GM19238 (cell line): Measurements from ENCODE around the gene HERPUD1.
"Not testable (repeated sequence)": the region's sequence is repeated elsewhere in the genome, so short reads cannot be mapped to it uniquely, and the experiment has no call there.

ENCODE experiments used
- DNase-seq: peaks from one replicate; pipeline ENCODE4 v3.0.0; 2011; ENCODE audit warnings: low spot score; ENCODE audit not compliant: insufficient read length

HERPUD1 gene

DNA sequence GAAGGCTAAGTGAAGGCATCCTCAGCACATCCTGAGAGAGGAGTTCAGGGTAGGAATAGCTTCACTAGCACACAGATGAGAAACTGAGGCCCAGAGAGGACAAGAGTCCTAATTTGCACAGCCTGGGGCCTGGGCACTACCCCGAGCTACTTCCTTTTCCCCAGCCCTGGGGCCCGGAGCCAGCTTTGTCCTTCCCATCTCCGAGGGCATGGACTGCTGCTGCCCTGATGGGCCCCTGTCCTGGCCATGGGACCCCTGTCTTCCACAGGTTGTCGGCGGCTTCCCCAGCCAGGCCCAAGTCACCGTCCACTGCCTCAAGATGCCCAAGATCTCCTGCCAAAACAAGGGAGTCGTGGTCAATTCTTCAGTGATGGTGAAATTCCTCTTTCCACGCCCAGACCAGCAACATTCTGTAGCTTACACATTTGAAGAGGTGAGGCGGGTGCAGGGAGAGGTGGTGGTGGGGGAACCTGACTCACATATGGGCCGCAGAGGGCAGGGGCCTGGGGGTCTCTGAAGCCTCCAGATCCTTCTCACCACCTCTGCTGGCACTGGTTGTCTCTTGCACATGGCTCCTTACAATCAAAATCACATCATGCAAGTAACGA, 46.0 kb downstream of the HERPUD1 start:
- DNase-seq: no peak

DNA sequence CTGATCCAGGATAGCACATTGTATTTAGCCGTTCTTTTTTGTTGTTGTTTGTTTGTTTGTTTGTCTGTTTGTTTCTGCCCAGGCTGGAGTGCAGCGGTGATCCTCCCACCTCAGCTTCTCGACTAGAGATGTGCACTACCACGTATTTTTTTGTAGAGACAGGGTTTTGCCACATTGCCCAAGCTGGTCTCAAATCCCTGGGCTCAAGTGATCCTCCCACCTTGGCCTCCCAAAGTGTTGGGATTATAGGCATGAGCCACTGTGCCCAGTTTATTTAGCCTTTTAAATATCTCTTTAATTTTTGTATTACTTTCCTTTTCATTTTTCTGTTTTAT, 48.2 kb downstream of the HERPUD1 start:
- DNase-seq: no peak

DNA sequence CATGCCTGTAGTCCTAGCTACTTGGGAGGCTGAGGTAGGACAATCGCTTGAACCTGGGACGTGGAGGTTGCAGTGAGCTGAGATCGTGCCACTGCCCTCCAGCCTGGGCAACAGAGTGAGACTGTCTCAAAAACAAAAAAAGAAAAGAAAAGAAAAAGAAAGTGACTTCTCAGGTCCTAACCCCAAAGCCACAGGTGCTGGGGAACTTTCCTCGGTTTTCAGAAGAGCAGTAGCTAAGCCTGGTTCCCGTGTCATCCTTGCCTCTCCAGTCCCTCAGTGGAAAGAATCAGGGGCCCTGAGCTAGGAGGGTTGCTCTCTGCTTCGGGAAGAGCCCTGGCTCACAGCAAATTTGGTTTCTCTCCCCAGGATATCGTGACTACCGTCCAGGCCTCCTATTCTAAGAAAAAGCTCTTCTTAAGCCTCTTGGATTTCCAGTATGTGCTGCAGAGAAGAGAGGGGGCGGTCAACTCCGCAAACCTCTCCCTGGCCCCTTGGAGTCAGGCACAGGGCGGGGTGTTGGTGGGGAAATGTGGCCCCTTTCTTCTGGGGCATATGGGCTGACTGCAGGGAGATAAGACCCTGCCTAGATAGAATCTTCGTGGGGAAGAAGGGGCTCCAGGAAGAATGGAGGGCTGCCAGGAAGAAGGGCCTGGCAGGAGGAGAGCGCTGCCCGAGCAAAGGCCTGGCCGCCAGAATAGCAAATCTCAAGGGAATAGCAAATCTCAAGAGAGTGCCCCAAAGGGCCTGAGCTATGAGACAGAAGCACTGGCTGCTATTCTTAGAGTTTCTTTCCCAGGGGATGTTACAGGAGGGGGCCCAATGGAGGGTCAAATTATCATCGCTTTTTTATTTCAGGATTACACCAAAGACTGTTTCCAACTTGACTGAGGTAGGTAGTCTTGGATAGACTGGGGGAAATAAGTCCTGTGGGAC, 49.1 kb downstream of the HERPUD1 start:
- no peak for DNase-seq

- DNase-seq: no peak
These were observed 49.9 kb downstream of the HERPUD1 start for GRCh38 chr16:56981729-56982271.

DNA sequence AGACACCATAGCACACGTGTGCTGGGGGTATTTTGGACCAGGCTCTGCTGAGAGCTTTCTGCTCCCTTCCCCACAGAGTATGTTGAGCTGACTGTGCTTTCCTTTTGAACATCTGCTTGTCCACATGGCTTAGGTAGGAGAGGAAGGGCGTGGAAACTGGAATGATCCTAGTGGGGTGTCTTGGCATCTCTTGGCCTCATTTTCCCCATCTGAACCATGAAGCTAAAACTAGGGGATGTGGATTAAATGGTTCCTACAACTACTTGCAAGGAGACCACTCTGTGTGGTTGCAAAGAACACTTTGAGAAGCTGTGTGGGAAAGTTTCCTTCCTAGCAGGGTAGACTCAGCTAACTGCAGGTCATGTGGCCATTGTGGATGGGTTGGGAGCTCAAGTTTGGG, 50.8 kb downstream of the HERPUD1 start:
- no peak for DNase-seq

DNA sequence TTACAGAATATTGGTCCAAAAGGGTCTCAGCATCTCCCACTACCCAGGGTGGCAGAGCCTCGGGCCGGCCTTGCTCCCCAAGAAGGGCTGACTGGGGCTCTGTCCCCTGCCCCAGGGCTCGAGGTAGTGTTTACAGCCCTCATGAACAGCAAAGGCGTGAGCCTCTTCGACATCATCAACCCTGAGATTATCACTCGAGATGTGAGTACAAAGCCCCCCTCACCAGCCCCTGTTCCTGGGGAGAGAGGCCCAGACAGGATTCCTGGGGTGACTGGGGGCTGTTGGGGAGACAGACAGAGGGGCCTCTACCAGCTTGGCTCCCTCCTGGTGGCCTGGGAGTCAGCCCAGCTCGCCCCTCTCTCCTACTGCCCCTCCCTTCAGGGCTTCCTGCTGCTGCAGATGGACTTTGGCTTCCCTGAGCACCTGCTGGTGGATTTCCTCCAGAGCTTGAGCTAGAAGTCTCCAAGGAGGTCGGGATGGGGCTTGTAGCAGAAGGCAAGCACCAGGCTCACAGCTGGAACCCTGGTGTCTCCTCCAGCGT, 51.3 kb downstream of the HERPUD1 start:
- DNase-seq: no peak

GRCh38 chr16:56984639-56985038, 52.7 kb downstream of the HERPUD1 start:
- DNase-seq: no peak

DNA sequence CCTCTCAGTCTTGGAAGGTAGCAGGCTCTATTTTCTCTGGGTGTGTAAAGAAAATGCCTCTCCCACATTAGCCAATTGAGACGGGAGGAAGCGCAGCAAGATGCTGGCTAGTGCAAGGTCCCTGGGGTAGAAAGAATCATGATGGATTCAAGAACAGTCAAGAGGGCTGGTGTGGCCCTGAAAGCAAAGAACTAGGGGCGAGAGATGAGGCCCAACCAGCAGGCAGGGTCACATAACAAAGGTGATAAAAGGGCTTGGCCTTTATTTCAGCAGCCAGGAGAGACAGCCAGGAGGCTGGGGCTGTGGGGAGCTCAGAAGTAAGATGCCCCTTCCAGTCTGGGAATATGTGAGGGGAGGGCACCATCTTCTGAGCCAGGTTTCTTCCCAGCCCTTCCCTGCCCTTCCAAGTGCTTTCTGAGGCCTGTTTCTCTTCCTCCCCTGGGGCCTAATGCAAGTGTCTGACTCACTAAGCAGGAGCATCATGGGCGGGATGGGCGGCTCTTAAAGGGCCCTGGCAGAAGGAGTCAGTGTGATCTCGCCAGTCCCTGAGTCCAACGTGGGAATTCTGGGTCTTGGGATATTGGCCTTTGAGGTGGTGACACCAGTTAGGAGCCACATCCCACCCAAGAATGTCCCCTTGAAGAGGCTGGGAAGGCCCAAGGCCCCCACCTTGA, 53.5 kb downstream of the HERPUD1 start:
- DNase-seq: no peak

DNA sequence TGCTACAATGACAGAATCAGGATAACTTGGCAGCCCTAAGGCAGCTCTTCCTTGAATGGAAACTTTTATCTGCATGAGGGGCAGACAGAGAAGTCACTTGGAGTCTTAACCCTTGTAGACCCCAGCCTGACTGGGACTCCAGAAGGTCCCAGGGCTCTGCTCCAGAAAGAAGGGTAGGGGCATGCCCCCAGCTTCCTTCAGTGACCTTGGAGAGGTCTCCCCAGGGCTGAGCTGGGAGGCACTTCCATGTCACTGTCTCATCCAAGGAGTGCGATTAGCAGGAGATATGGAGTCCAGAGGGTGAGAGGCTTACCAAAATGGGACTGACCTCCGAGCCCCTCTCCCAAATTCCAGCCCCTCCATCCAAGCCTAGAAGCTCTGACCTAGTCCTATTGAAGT, 54.0 kb downstream of the HERPUD1 start:
- DNase-seq: no peak

DNA sequence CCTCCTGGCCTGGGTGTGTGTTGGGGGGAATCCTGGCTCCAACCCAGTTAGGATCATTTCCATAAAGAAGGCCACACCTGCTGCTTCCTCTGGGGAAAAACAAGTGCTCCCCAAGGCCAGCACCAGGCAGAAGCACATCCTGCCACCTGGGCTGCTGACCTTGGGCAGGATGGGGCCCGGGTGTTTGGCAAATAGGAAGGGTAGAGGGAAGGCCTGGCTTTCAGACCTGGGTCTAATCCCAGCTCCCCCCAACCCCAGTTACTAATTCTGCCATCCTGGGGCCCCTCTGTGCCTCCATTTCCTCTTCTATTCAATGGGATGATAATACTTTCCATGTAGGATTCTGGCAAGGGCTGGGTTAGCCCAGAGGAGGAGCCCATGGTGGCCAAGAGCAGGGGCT, 54.4 kb downstream of the HERPUD1 start:
- no peak for DNase-seq

DNA sequence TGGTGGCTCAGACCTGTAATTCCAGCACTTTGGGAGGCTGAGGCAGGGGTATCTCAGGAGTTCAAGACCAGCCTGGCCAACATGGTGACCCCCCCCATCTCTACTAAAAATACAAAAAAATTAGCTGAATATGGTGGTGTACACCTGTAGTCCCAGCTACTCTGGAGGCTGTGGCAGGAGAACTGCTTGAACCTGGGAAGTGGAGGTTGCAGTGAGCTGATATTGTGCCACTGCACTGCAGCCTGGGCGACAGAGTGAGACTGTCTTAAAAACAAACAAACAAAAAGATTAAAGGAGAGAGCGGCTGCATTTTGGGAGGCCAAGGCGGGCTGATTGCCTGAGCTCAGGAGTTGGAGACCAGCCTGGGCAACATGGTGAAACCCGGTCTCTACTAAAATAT, 55.0 kb downstream of the HERPUD1 start:
- not testable (repeated sequence) for DNase-seq

- no peak for DNase-seq
These were observed 55.8 kb downstream of the HERPUD1 start for GRCh38 chr16:56987692-56988091.

DNA sequence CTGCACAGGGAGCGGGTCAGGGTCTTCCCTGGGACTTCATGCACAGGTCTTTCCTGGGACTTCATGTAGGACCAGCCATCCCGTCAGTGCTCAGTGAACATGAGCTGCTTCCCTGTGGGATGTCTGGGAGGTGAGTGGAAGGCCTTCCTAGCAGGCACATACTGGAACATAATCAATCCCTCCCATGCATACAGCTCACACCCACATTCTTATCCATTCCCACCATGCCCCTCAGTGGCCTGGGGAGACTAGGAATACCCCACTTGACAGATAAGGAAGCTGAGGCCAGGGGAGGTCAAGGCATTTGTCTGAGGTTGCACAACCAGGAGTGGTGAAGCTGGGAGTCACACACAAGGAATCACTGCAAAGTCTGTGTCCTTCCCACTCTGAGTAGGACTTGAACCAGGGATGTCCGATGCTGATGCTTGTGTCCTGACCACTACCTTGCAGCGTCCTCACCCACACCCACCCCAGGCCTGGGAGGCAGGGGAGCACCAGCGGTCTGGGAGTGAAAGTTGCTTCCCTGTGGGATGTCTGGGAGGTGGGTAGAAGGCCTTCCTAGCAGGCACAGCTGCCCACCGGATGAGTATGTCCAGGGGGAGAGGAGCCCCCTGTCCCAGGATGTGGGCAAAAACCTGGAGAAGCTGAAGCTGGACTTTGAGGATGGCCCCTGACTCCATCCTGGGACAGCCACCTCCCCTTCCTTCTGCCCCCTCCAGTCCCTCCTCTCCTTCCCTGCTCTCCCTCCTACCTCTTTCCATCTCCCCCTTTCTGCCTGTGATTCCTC, 56.4 kb downstream of the HERPUD1 start:
- no peak for DNase-seq

DNA sequence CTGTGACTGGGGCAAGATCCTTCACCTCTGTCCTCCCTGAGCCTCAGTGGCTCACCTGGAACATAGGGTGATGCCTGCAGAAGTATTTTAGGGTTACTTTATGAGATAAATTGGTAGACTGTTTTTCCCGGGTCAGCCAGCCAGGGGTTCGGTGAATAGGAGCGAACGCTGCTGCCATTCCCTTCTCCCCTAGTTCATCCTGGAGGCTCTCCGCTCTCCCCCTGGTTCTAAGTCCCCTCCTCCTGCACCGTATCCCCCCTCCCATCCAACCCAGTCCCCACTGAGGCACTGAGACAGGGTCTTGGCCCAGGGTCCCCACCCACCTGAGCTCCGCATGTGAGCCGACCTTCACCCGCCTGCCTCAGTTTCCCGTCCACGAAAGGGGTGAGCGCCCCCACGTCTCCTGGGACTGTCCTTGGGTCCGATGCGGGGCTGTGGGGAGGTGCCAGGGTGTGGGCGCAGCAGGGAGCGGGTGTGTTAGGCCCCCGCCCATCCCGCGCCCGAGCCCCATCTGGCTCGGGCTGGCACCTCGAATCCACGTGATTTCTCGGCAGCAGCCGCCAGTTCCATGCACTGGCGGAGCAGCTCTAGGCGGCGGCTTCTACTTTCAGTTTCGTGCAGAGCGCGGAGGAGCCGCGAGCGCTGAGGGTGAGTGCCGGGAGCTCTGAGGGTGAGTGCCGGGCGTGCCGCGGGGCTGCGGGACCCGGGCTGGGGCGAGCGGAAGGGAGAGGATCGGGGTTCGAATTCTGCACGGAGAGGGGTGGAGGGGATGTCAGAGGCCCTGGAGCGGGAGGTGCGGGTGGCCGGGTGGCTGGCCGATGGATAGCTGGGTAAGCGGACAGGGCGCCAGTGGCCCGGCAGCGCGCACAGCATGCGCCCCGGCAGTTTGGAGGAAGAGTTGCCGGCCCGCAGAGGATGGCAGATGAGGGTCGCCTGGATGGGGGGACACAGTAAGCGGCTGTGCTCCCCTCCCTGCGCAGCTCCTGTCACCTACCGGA, 57.3 kb downstream of the HERPUD1 start, which contains the start of gene NLRC5:
NLRC5 (plus strand) TSS at position 610 of the 998 bp plus-strand sequence. CDS start 31,156 bp downstream, outside the sequence.
- DNase-seq: peak; percentile 85

GRCh38 chr16:56989988-56990387, 58.0 kb downstream of the HERPUD1 start:
- DNase-seq: no peak

- no peak for DNase-seq
These were observed 58.7 kb downstream of the HERPUD1 start for GRCh38 chr16:56990407-56991286.

DNA sequence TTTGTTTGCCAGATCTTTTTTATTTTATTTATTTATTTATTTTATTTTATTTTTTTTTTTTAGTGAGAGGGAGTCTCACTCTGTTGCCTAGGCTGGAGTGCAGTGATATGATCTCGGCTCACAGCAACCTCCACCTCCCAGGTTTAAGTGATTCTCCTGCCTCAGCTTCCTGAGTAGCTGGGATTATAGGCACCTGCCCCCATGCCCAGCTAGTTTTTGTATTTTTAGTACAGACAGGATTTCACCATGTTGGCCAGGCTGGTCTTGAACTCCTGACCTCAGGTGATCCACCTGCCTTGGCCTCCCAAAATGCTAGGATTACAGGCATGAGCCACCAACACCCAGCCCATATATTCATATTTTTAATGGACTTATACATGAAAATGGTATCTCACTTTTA, 60.5 kb downstream of the HERPUD1 start:
- DNase-seq: not testable (repeated sequence)

DNA sequence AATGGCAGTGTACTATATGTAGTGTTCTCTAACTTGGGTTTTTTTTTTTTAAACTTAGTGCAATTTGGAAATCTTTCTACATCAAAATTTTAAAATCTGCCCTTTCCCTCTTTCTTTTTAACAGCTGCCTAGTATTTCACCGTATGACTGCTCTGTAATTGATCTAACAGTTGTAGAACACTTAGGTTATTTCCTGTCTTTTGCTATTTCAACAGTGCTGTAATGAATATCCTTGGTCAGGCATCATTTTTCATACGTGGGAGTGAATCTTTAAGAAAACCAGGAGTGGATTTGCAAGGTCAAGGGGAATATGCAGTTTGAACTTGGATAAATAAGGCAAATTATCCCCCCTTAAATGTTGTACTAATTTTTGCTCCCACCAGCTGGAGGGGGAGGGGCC, 61.3 kb downstream of the HERPUD1 start:
- DNase-seq: no peak

DNA sequence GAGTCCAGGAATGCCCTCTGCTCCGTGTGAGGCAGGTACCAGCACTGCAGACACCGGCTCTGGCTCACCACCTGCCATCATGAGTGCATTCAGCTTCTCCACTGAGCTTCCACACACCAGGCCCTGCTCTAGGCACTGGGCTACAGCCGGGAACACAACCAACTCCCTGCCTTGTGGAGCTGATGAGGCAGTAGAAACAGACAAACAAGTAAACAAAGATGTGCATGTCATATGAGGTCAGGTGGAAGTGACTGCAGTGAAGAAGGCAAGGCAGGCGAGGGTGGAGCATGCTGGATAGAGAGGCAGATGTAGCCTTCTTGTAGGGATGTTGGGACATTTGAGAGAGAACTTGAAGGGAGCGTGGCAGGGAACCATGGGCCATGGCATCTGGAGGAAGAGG, 62.4 kb downstream of the HERPUD1 start:
- DNase-seq: no peak
